ENCODE measurements around the gene RAMP3. TPM values are rescaled to one million over a fixed set of nuclear protein-coding genes. Genes with fewer than 3 reads are reported as not detected.
A peak's percentile ranks its signal among the peaks of the same experiment; 100 is the strongest.

The RAMP3 gene
- total and polyA plus RNA-seq, 10 of the 15 experiments (the other 5 are each of a cell fraction or from before 2014, with no cell fraction given), result not detected

GRCh38 chr7:45108863-45109262 is 48.7 kb upstream of the RAMP3 start:
- BruUV-seq (replicated peaks), result no TSS peak
- Histone ChIP-seq H3K27ac (ENCODE audit: control insufficient read depth, insufficient read depth) (no peak overlapping the region), H3K4me3 (peak overlapping the region; percentile 31), H3K79me2 (ENCODE audit: control insufficient read depth, insufficient read depth, low read length) (peaks cover 51% of the 10 kb centered on the region), H3K4me2 (ENCODE audit: control insufficient read depth, insufficient read depth) (peak overlapping the region; percentile 78), H3K4me1 (ENCODE audit: control insufficient read depth, insufficient read depth, low read length) (peaks cover 7% of the 10 kb centered on the region), H3K9ac (ENCODE audit: control insufficient read depth, insufficient read depth, low read length) (peak overlapping the region; percentile 41), H3K27me3 (replicated peaks in 1 of 2; ENCODE audit: control insufficient read depth in 2 of 2, insufficient read depth in 2 of 2, low read length in 1 of 2) (no peaks in the 10 kb centered on the region), H4K20me1 (ENCODE audit: control insufficient read depth, insufficient read depth) (peaks cover 6% of the 10 kb centered on the region), H3K36me3 (ENCODE audit: control insufficient read depth in 2 of 2, insufficient read depth in 2 of 2, low read length in 1 of 2) (peaks cover 30 to 39% of the 10 kb centered on the region in 2 experiments), H3K9me3 (replicated peaks; ENCODE audit: control insufficient read depth, insufficient read depth, low read length) (no peaks in the 10 kb centered on the region), H2AFZ (ENCODE audit: control insufficient read depth, low read depth, low read length) (no peak overlapping the region)
- intact Hi-C loops (cut with micrococcal nuclease; ENCODE audit: unreplicated experiment), result no loop called here
- WGBS (ENCODE audit: insufficient coverage, insufficient replicate concordance, low lambda C conversion rate, missing lambda C conversion rate), result 87% methylated on average over 8 of the region's 8 CpGs
- ATAC-seq, result no peak
- no peak for DNase-seq (ENCODE audit: low read depth, low spot score)
- ChIA-PET RAD21 (ENCODE audit: unreplicated experiment) (interaction anchor here (2.3 kb wide), 1 partner anchor 135 kb away, joined by 17 read pairs; no protein-coding TSS in a partner anchor), SMC1A (ENCODE audit: uncharacterized antibody, unreplicated experiment) (no interaction called here), CTCF (interaction anchor here (1.1 kb wide), 1 partner anchor 135 kb away, joined by 4 read pairs; no protein-coding TSS in a partner anchor), POLR2A (interaction anchor here (1.0 kb wide), 1 partner anchor 112 kb away, joined by 7 read pairs; no protein-coding TSS in a partner anchor)
- in situ Hi-C loops (cut with MboI), result no loop called here
- no peak for FAIRE-seq
- TF ChIP-seq MEF2A (IDR thresholded peaks at IDR 0.05; ENCODE audit: insufficient read depth, low read depth, low read length), result no peak
- TF ChIP-seq NRF1 (conservative IDR thresholded peaks at IDR 0.05; ENCODE audit: low read depth, low read length), result no peak
- no peak for TF ChIP-seq HDAC6 (IDR thresholded peaks at IDR 0.05; ENCODE audit: unreplicated experiment)
- no peak for TF ChIP-seq JUNB (IDR thresholded peaks at IDR 0.05)
- no peak for TF ChIP-seq KLF5 (IDR thresholded peaks at IDR 0.05; ENCODE audit: partially characterized antibody)
- no peak for TF ChIP-seq CEBPB (IDR thresholded peaks at IDR 0.05; ENCODE audit: borderline replicate concordance in 1 of 2, low read depth in 2 of 2, low read length in 2 of 2)
- TF ChIP-seq, protein P1, sequence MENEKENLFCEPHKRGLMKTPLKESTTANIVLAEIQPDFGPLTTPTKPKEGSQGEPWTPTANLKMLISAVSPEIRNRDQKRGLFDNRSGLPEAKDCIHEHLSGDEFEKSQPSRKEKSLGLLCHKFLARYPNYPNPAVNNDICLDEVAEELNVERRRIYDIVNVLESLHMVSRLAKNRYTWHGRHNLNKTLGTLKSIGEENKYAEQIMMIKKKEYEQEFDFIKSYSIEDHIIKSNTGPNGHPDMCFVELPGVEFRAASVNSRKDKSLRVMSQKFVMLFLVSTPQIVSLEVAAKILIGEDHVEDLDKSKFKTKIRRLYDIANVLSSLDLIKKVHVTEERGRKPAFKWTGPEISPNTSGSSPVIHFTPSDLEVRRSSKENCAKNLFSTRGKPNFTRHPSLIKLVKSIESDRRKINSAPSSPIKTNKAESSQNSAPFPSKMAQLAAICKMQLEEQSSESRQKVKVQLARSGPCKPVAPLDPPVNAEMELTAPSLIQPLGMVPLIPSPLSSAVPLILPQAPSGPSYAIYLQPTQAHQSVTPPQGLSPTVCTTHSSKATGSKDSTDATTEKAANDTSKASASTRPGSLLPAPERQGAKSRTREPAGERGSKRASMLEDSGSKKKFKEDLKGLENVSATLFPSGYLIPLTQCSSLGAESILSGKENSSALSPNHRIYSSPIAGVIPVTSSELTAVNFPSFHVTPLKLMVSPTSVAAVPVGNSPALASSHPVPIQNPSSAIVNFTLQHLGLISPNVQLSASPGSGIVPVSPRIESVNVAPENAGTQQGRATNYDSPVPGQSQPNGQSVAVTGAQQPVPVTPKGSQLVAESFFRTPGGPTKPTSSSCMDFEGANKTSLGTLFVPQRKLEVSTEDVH (IDR thresholded peaks at IDR 0.05; ENCODE audit: low read depth, partially characterized antibody), result no peak
- no peak for TF ChIP-seq ZNF622 (IDR thresholded peaks at IDR 0.05)
- TF ChIP-seq ESRRA (IDR thresholded peaks at IDR 0.05; ENCODE audit: low read length), result no peak
- TF ChIP-seq, protein P2, sequence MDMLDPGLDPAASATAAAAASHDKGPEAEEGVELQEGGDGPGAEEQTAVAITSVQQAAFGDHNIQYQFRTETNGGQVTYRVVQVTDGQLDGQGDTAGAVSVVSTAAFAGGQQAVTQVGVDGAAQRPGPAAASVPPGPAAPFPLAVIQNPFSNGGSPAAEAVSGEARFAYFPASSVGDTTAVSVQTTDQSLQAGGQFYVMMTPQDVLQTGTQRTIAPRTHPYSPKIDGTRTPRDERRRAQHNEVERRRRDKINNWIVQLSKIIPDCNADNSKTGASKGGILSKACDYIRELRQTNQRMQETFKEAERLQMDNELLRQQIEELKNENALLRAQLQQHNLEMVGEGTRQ (IDR thresholded peaks at IDR 0.05; ENCODE audit: borderline replicate concordance, low read depth, low read length), result no peak
- TF ChIP-seq RUNX3 (IDR thresholded peaks at IDR 0.05; ENCODE audit: low read length), result no peak
- TF ChIP-seq SREBF1 (IDR thresholded peaks at IDR 0.05; ENCODE audit: low read length), result no peak
- TF ChIP-seq ZSCAN29 (IDR thresholded peaks at IDR 0.05), result no peak
- TF ChIP-seq, protein P3, sequence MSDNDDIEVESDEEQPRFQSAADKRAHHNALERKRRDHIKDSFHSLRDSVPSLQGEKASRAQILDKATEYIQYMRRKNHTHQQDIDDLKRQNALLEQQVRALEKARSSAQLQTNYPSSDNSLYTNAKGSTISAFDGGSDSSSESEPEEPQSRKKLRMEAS (IDR thresholded peaks at IDR 0.05; ENCODE audit: low read depth, low read length), result no peak
- TF ChIP-seq ETV6 (conservative IDR thresholded peaks at IDR 0.05 in 1 of 2, IDR thresholded peaks at IDR 0.05 in 1 of 2; ENCODE audit: borderline replicate concordance in 1 of 2, low read depth in 1 of 2), result no peak
- no peak for TF ChIP-seq SMAD1 (IDR thresholded peaks at IDR 0.05; ENCODE audit: low read depth, partially characterized antibody)

Data from GM12878 (cell line).